ENCODE measurements around the gene WFDC2. TPM values are rescaled to one million over a fixed set of nuclear protein-coding genes. Genes with fewer than 3 reads are reported as not detected.

WFDC2 gene
- total and polyA plus RNA-seq, 5 donors = 1.1 to 2.7 (median 2.0) TPM

GRCh38 chr20:45452772-45453691 is 16.5 kb upstream of the WFDC2 start:
- Histone ChIP-seq H3K27me3 (ENCODE audit: control insufficient read depth, insufficient read depth) (no peaks in the 10 kb centered on the region), H3K9me3 (ENCODE audit: control insufficient read depth, low read length) (no peaks in the 10 kb centered on the region), H3K27ac (ENCODE audit: low read length) (no peak overlapping the region), H3K4me1 (ENCODE audit: control insufficient read depth, insufficient read depth, low read length) (no peaks in the 10 kb centered on the region), H3K4me3 (ENCODE audit: low read length) (no peak overlapping the region)
- intact Hi-C loops (cut with DNase I) = loop anchor here in 2 of 4 donors (10.0 kb wide), 1 partner anchor 322 kb away; no protein-coding TSS in a partner anchor
- no peak for ATAC-seq
- DNase-seq = no peak
- 65% methylated on average over 4 of the region's 4 CpGs for WGBS

- intact Hi-C loops (cut with DNase I) = loop anchor here in 2 of 4 donors (10.0 kb wide), 1 partner anchor 318 kb away; no protein-coding TSS in a partner anchor
- Histone ChIP-seq H3K27ac (ENCODE audit: low read length) (no peak overlapping the region), H3K27me3 (ENCODE audit: control insufficient read depth, insufficient read depth) (no peaks in the 10 kb centered on the region), H3K4me3 (ENCODE audit: low read length) (no peak overlapping the region), H3K4me1 (ENCODE audit: control insufficient read depth, insufficient read depth, low read length) (no peaks in the 10 kb centered on the region), H3K9me3 (ENCODE audit: control insufficient read depth, low read length) (no peaks in the 10 kb centered on the region)
- ATAC-seq = no peak
- WGBS = 11% methylated on average over 6 of the region's 6 CpGs
- DNase-seq = no peak
These were observed 12.9 kb upstream of the WFDC2 start for GRCh38 chr20:45456632-45457031.

GRCh38 chr20:45459606-45460005 is 9.9 kb upstream of the WFDC2 start:
- Histone ChIP-seq H3K27me3 (ENCODE audit: control insufficient read depth, insufficient read depth) (no peaks in the 10 kb centered on the region), H3K4me3 (ENCODE audit: low read length) (no peak overlapping the region), H3K4me1 (ENCODE audit: control insufficient read depth, insufficient read depth, low read length) (no peaks in the 10 kb centered on the region), H3K27ac (ENCODE audit: low read length) (no peak overlapping the region), H3K9me3 (ENCODE audit: control insufficient read depth, low read length) (no peaks in the 10 kb centered on the region)
- intact Hi-C loops (cut with DNase I) = loop anchor here in 2 of 4 donors (10.0 kb wide), 1 partner anchor 315 kb away; no protein-coding TSS in a partner anchor
- DNase-seq (no peak), ATAC-seq (no peak)
- 54% methylated on average over 5 of the region's 5 CpGs for WGBS

GRCh38 chr20:45461225-45461624 is 8.3 kb upstream of the WFDC2 start:
- intact Hi-C loops (cut with DNase I) = no loop called here
- 86% methylated on average over 1 of the region's 1 CpG for WGBS
- no peak for DNase-seq

GRCh38 chr20:45462711-45463509 is 6.6 kb upstream of the WFDC2 start:
- intact Hi-C loops (cut with DNase I) = no loop called here
- ATAC-seq (no peak), DNase-seq (no peak)
- Histone ChIP-seq H3K4me3 (ENCODE audit: low read length) (no peak overlapping the region), H3K27me3 (ENCODE audit: control insufficient read depth, insufficient read depth) (no peaks in the 10 kb centered on the region), H3K9me3 (ENCODE audit: control insufficient read depth, low read length) (no peaks in the 10 kb centered on the region), H3K27ac (ENCODE audit: low read length) (no peak overlapping the region), H3K4me1 (ENCODE audit: control insufficient read depth, insufficient read depth, low read length) (no peaks in the 10 kb centered on the region)
- 81% methylated on average over 6 of the region's 6 CpGs for WGBS

More at GRCh38 chr20:45461225-45461624, 8.3 kb upstream of the WFDC2 start:
- Histone ChIP-seq H3K27ac (ENCODE audit: low read length) (no peak overlapping the region), H3K4me1 (ENCODE audit: control insufficient read depth, insufficient read depth, low read length) (no peaks in the 10 kb centered on the region), H3K4me3 (ENCODE audit: low read length) (no peak overlapping the region), H3K27me3 (ENCODE audit: control insufficient read depth, insufficient read depth) (no peaks in the 10 kb centered on the region), H3K9me3 (ENCODE audit: control insufficient read depth, low read length) (no peaks in the 10 kb centered on the region)
- no peak for ATAC-seq

GRCh38 chr20:45463709-45464108 is 5.8 kb upstream of the WFDC2 start:
- Histone ChIP-seq H3K27me3 (ENCODE audit: control insufficient read depth, insufficient read depth) (no peaks in the 10 kb centered on the region), H3K9me3 (ENCODE audit: control insufficient read depth, low read length) (no peaks in the 10 kb centered on the region), H3K27ac (ENCODE audit: low read length) (no peak overlapping the region), H3K4me3 (ENCODE audit: low read length) (no peak overlapping the region), H3K4me1 (ENCODE audit: control insufficient read depth, insufficient read depth, low read length) (no peaks in the 10 kb centered on the region)
- intact Hi-C loops (cut with DNase I) = no loop called here
- no peak for DNase-seq
- ATAC-seq = no peak
- WGBS = 50% methylated on average over 4 of the region's 4 CpGs

GRCh38 chr20:45465491-45466266 is 3.9 kb upstream of the WFDC2 start:
- 63% methylated on average over 1 of the region's 1 CpG for WGBS
- Histone ChIP-seq H3K27ac (ENCODE audit: low read length) (no peak overlapping the region), H3K4me1 (ENCODE audit: control insufficient read depth, insufficient read depth, low read length) (no peaks in the 10 kb centered on the region), H3K27me3 (ENCODE audit: control insufficient read depth, insufficient read depth) (no peaks in the 10 kb centered on the region), H3K9me3 (ENCODE audit: control insufficient read depth, low read length) (no peaks in the 10 kb centered on the region), H3K4me3 (ENCODE audit: low read length) (no peak overlapping the region)
- ATAC-seq = no peak
- DNase-seq = no peak
- intact Hi-C loops (cut with DNase I) = no loop called here

- intact Hi-C loops (cut with DNase I) = no loop called here
- Histone ChIP-seq H3K4me1 (ENCODE audit: control insufficient read depth, insufficient read depth, low read length) (no peaks in the 10 kb centered on the region), H3K4me3 (ENCODE audit: low read length) (no peak overlapping the region), H3K9me3 (ENCODE audit: control insufficient read depth, low read length) (no peaks in the 10 kb centered on the region), H3K27ac (ENCODE audit: low read length) (no peak overlapping the region), H3K27me3 (ENCODE audit: control insufficient read depth, insufficient read depth) (no peaks in the 10 kb centered on the region)
- no peak for DNase-seq
- WGBS = 86% methylated on average over 6 of the region's 6 CpGs
- ATAC-seq = no peak
These were observed 2.4 kb upstream of the WFDC2 start for GRCh38 chr20:45467172-45467571.

GRCh38 chr20:45467861-45468260 is 1.7 kb upstream of the WFDC2 start:
- DNase-seq = no peak
- Histone ChIP-seq H3K27me3 (ENCODE audit: control insufficient read depth, insufficient read depth) (no peaks in the 10 kb centered on the region), H3K9me3 (ENCODE audit: control insufficient read depth, low read length) (no peaks in the 10 kb centered on the region), H3K27ac (ENCODE audit: low read length) (no peak overlapping the region), H3K4me3 (ENCODE audit: low read length) (no peak overlapping the region), H3K4me1 (ENCODE audit: control insufficient read depth, insufficient read depth, low read length) (no peaks in the 10 kb centered on the region)
- intact Hi-C loops (cut with DNase I) = no loop called here
- 51% methylated on average over 3 of the region's 3 CpGs for WGBS
- ATAC-seq = no peak

- Histone ChIP-seq H3K4me1 (ENCODE audit: control insufficient read depth, insufficient read depth, low read length) (no peaks in the 10 kb centered on the region), H3K27ac (ENCODE audit: low read length) (no peak overlapping the region), H3K4me3 (ENCODE audit: low read length) (peak overlapping the region; percentile 63), H3K9me3 (ENCODE audit: control insufficient read depth, low read length) (no peaks in the 10 kb centered on the region), H3K27me3 (ENCODE audit: control insufficient read depth, insufficient read depth) (no peaks in the 10 kb centered on the region)
- WGBS = 1% methylated on average over 50 of the region's 50 CpGs
- intact Hi-C loops (cut with DNase I) = no loop called here
- ATAC-seq = peak; percentile 89 to 91
- peak; percentile 40 to 77 (median 75) for DNase-seq
These were observed 844 bp downstream of the WFDC2 start for GRCh38 chr20:45470262-45470931.
